Panc1 (cell line): ENCODE data around the gene FBXO22. TPM values are rescaled to one million over a fixed set of nuclear protein-coding genes. Genes with fewer than 3 reads are reported as not detected.

ENCODE experiments used
- ATAC-seq: fragments of 200-7000 bp; cut with Tn5 transposase; 2 replicates; pipeline ENCODE4 v1.9.1; 2020; ENCODE audit warnings: mild to moderate bottlenecking, moderate library complexity
- BruUV-seq: library from RNA; stranded (reverse); fragments of 400-500 nt; replicated peaks from 2 replicates; lab custom pipeline; 2021; lab: Mats Ljungman, UMichigan
- CTCF ChIA-PET: fragments of 300-600 bp; sonication (Branson Sonifier 250); formaldehyde crosslinking; loops from one replicate; lab custom pipeline; 2022; ENCODE audit warnings: antibody characterized with exemption; lab: Charles Lee
- POLR2A ChIA-PET: fragments of 300-600 bp; sonication (Branson Sonifier 250); formaldehyde crosslinking; loops from one replicate; lab custom pipeline; 2022; ENCODE audit warnings: antibody characterized with exemption; lab: Charles Lee
- DNase-seq: peaks from one replicate; pipeline ENCODE4 v3.0.0-alpha.2; 2010; ENCODE audit warnings: low read depth, low spot score
- H3K27ac ChIP-seq: 2 replicates; pipeline ENCODE4 v1.5.1; 2011; ENCODE audit warnings: mild to moderate bottlenecking, low read length, inconsistent platforms
- H3K27me3 ChIP-seq: fragments of 200-500 bp; sonication (Bioruptor generic); 2 replicates; pipeline ENCODE4 v1.6.0; 2014; ENCODE audit warnings: low read length, inconsistent platforms; ENCODE audit not compliant: control insufficient read depth, insufficient read depth
- H3K36me3 ChIP-seq: fragments of 200-500 bp; sonication (Bioruptor generic); 2 replicates; pipeline ENCODE4 v1.5.1; 2014; ENCODE audit warnings: inconsistent platforms, mild to moderate bottlenecking, low read length, moderate library complexity; ENCODE audit not compliant: control insufficient read depth, insufficient read depth
- H3K4me1 ChIP-seq: 2 replicates; pipeline ENCODE4 v1.5.1; 2011; ENCODE audit warnings: inconsistent platforms, mild to moderate bottlenecking, low read length, moderate library complexity; ENCODE audit not compliant: control insufficient read depth, insufficient read depth
- H3K4me3 ChIP-seq, 2 experiments: 2 replicates each; pipeline ENCODE4 v1.5.1; 2011 to 2012; ENCODE audit warnings: low read depth in 2 of 2, low read length in 2 of 2, mild to moderate bottlenecking in 2 of 2, inconsistent platforms in 1 of 2, moderate library complexity in 1 of 2
- H3K9me3 ChIP-seq: fragments of 200-500 bp; sonication (Bioruptor generic); 2 replicates; pipeline ENCODE4 v1.5.1; 2014; ENCODE audit warnings: low read depth, mild to moderate bottlenecking, inconsistent platforms, low read length, moderate library complexity; ENCODE audit not compliant: control insufficient read depth, insufficient read depth
- POLR2AphosphoS5 ChIP-seq: IDR thresholded peaks from 2 replicates; pipeline ENCODE4 v1.6.1; 2012; ENCODE audit warnings: mild to moderate bottlenecking, low read depth, low read length, moderate library complexity
- SIN3A ChIP-seq: IDR thresholded peaks from 2 replicates; pipeline ENCODE4 v1.6.1; 2012; ENCODE audit warnings: low read depth, mild to moderate bottlenecking, low read length, moderate library complexity, borderline replicate concordance; ENCODE audit not compliant: insufficient read depth
- TCF7L2 ChIP-seq: IDR thresholded peaks from 2 replicates; pipeline ENCODE4 v1.6.1; 2011; ENCODE audit warnings: mild to moderate bottlenecking, low read depth, low read length, inconsistent platforms
- in situ Hi-C: cut with HindIII; loops from 2 replicates; pipeline ENCODE4 v1.10.0; 2016; ENCODE audit warnings: low sequenced_read_pairs, low pct_unique_long_range_greater_than_20kb
- intact Hi-C: fragments of 100-400 bp; cut with micrococcal nuclease; formaldehyde crosslinking; loops from one replicate; pipeline ENCODE4 v1.10.0; 2022; ENCODE audit not compliant: unreplicated experiment
- total RNA-seq: library from RNA; stranded (reverse); gene quantifications from one replicate; pipeline ENCODE4 v1.2.1, GENCODE V29; 2021; ENCODE audit not compliant: unreplicated experiment
- TF ChIP-seq, protein P1 (sequence below), 2 experiments: IDR thresholded peaks; 2 replicates each; pipeline ENCODE4 v1.6.1; 2011 to 2012; ENCODE audit warnings: low read depth in 2 of 2, control low read depth in 1 of 2, low read length in 1 of 2, mild to moderate bottlenecking in 1 of 2, moderate library complexity in 1 of 2; ENCODE audit not compliant: insufficient read depth in 1 of 2
- TF ChIP-seq, protein P2 (sequence below): fragments of 450-650 bp; IDR thresholded peaks from 2 replicates; pipeline ENCODE4 v1.5.1; 2017; ENCODE audit warnings: mild to moderate bottlenecking

Gene FBXO22
- total RNA-seq, 1 experiment from 2014 or later = 65.9 TPM

DNA sequence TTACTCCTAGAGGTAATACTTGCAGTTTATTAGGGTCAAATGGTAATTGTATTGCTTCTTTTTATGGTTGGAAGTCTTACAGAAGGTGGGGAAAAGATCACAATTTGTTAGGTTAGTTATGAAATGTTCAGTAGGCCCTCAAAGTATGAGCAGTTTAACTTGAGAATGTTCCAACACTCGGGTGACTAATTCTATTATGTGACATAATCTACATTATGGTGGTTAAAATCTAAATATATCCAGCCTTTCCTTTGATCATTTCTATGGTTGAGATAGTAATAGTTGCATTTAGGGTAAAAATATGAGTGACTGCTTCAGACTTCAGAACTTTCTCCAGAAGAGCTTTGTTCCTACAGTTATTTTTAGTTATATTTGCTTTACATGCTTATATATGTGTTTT, 19.6 kb upstream of the FBXO22 start:
- H3K9me3 ChIP-seq = no peaks in the 10 kb centered on the region
- no peak for TF ChIP-seq TCF7L2
- TF ChIP-seq, protein P1, sequence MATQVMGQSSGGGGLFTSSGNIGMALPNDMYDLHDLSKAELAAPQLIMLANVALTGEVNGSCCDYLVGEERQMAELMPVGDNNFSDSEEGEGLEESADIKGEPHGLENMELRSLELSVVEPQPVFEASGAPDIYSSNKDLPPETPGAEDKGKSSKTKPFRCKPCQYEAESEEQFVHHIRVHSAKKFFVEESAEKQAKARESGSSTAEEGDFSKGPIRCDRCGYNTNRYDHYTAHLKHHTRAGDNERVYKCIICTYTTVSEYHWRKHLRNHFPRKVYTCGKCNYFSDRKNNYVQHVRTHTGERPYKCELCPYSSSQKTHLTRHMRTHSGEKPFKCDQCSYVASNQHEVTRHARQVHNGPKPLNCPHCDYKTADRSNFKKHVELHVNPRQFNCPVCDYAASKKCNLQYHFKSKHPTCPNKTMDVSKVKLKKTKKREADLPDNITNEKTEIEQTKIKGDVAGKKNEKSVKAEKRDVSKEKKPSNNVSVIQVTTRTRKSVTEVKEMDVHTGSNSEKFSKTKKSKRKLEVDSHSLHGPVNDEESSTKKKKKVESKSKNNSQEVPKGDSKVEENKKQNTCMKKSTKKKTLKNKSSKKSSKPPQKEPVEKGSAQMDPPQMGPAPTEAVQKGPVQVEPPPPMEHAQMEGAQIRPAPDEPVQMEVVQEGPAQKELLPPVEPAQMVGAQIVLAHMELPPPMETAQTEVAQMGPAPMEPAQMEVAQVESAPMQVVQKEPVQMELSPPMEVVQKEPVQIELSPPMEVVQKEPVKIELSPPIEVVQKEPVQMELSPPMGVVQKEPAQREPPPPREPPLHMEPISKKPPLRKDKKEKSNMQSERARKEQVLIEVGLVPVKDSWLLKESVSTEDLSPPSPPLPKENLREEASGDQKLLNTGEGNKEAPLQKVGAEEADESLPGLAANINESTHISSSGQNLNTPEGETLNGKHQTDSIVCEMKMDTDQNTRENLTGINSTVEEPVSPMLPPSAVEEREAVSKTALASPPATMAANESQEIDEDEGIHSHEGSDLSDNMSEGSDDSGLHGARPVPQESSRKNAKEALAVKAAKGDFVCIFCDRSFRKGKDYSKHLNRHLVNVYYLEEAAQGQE (IDR thresholded peaks at IDR 0.05; ENCODE audit: insufficient read depth in 1 of 2, low read depth in 2 of 2, low read length in 1 of 2) = no peak
- no peak for TF ChIP-seq SIN3A
- TF ChIP-seq, protein P2, sequence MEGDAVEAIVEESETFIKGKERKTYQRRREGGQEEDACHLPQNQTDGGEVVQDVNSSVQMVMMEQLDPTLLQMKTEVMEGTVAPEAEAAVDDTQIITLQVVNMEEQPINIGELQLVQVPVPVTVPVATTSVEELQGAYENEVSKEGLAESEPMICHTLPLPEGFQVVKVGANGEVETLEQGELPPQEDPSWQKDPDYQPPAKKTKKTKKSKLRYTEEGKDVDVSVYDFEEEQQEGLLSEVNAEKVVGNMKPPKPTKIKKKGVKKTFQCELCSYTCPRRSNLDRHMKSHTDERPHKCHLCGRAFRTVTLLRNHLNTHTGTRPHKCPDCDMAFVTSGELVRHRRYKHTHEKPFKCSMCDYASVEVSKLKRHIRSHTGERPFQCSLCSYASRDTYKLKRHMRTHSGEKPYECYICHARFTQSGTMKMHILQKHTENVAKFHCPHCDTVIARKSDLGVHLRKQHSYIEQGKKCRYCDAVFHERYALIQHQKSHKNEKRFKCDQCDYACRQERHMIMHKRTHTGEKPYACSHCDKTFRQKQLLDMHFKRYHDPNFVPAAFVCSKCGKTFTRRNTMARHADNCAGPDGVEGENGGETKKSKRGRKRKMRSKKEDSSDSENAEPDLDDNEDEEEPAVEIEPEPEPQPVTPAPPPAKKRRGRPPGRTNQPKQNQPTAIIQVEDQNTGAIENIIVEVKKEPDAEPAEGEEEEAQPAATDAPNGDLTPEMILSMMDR = no peak
- TF ChIP-seq POLR2AphosphoS5 = no peak
- in situ Hi-C loops = no loop called here
- H3K4me3 ChIP-seq = no peak overlapping the region
- H3K27ac ChIP-seq = no peak overlapping the region
- H3K27me3 ChIP-seq = no peaks in the 10 kb centered on the region
- ATAC-seq = no peak
- intact Hi-C loops = no loop called here
- no TSS peak for BruUV-seq
- no peaks in the 10 kb centered on the region for H3K36me3 ChIP-seq
- no peaks in the 10 kb centered on the region for H3K4me1 ChIP-seq
- DNase-seq = no peak
- ChIA-PET CTCF (no interaction called here), POLR2A (no interaction called here)

DNA sequence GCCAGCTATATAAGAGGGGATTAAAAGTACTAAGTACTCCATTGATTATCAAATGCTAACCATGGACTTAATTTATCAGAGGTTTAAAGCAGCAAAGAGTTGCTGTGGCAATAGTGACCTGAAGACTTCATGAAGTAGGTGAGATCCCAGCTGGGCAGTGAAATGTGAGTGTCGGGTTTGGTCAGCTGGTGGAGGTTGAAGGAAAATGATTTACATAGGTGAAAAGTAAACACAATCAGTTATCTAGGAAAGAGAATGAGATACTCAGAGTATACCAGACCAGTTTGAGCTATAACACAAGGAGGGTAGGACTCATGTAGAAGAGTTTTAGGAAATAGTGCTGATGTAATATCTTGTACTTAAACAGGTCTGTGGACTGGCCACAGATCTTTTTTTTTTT, 16.5 kb upstream of the FBXO22 start:
- Histone ChIP-seq H3K4me3 (no peak overlapping the region), H3K9me3 (no peaks in the 10 kb centered on the region), H3K27me3 (no peaks in the 10 kb centered on the region), H3K27ac (no peak overlapping the region), H3K36me3 (no peaks in the 10 kb centered on the region; the same call in 1 of the 2 replicates), H3K4me1 (no peaks in the 10 kb centered on the region)
- DNase-seq (no peak), ATAC-seq (no peak)
- in situ Hi-C loops = no loop called here
- intact Hi-C loops = no loop called here
- no TSS peak for BruUV-seq
- POLR2A ChIA-PET = interaction anchor here (0.5 to 0.6 kb wide), 2 partner anchors 19 to 20 kb away, joined by 4 read pairs; no protein-coding TSS in a partner anchor
- TF ChIP-seq TCF7L2 (no peak), SIN3A (no peak)
- TF ChIP-seq, protein P1 (IDR thresholded peaks at IDR 0.05; ENCODE audit: insufficient read depth in 1 of 2, low read depth in 2 of 2, low read length in 1 of 2) = no peak
- TF ChIP-seq, protein P2 = no peak
- CTCF ChIA-PET = no interaction called here
